OCI-LY3 (cell line): ENCODE data around the gene PLD1.

Experiments used
- CTCF ChIP-seq: fragments of 200-600, 300-600 bp; sonication (generic); IDR thresholded peaks from 2 replicates; pipeline ENCODE4 v1.5.1; 2014; ENCODE audit warnings: antibody characterized with exemption, low read length, low read depth
- EZH2phosphoT487 ChIP-seq: fragments of 200-600 bp; shearing (Covaris generic); IDR thresholded peaks from 2 replicates; pipeline ENCODE4 v1.6.1; 2018; ENCODE audit warnings: antibody characterized with exemption, mixed run types, low read depth

GRCh38 chr3:171811913-171812335 lies 1.6 kb upstream of the PLD1 start:
- TF ChIP-seq CTCF: no peak
- TF ChIP-seq EZH2phosphoT487: no peak
